22Rv1 (cell line): ENCODE results near the gene TRIM42.

Source experiments
- ZFX ChIP-seq: fragments of 450-650 bp; IDR thresholded peaks from 2 replicates; pipeline ENCODE4 v1.6.1; 2017; ENCODE audit warnings: antibody characterized with exemption, borderline replicate concordance
- TF ChIP-seq, protein P1 (sequence below): fragments of 450-650 bp; IDR thresholded peaks from 2 replicates; pipeline ENCODE4 v1.5.1; 2017; ENCODE audit warnings: mild to moderate bottlenecking

DNA sequence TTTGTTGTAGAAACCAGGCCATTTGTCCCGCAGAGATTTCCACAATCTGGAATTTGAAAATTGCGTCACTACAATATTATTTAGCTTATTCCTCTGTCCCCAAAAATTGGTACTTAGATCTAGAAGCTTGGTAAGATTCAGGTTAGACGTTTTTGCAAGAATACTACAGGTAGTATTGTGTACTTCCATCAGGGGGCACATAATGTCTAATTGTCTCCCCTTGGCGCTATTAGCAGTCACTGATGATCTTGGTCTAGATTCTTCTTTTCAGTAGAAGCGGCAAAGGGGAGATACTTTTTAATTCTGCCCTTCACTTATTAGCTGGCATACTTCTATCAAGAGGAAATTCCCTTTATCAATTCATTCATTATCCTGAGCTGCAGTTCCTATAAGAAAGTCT is 42.6 kb upstream of the TRIM42 start:
- TF ChIP-seq, protein P1, sequence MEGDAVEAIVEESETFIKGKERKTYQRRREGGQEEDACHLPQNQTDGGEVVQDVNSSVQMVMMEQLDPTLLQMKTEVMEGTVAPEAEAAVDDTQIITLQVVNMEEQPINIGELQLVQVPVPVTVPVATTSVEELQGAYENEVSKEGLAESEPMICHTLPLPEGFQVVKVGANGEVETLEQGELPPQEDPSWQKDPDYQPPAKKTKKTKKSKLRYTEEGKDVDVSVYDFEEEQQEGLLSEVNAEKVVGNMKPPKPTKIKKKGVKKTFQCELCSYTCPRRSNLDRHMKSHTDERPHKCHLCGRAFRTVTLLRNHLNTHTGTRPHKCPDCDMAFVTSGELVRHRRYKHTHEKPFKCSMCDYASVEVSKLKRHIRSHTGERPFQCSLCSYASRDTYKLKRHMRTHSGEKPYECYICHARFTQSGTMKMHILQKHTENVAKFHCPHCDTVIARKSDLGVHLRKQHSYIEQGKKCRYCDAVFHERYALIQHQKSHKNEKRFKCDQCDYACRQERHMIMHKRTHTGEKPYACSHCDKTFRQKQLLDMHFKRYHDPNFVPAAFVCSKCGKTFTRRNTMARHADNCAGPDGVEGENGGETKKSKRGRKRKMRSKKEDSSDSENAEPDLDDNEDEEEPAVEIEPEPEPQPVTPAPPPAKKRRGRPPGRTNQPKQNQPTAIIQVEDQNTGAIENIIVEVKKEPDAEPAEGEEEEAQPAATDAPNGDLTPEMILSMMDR: no peak
- no peak for TF ChIP-seq ZFX
